Stimulated activated CD4-positive, alpha-beta T cell treated with anti-CD3 and anti-CD28 coated beads, TNF-alpha, amount 100 ng/mL, for 48 hours (primary cell): ENCODE measurements around the gene TBXAS1.
"Not testable (repeated sequence)": the region's sequence is repeated elsewhere in the genome, so short reads cannot be mapped to it uniquely, and the experiment has no call there.

Source experiments
- DNase-seq, 3 donors: peaks; one replicate each; pipeline ENCODE4 v3.0.0-alpha.2; 2020; ENCODE audit warnings: low read depth in 3 of 3

TBXAS1 gene

DNA sequence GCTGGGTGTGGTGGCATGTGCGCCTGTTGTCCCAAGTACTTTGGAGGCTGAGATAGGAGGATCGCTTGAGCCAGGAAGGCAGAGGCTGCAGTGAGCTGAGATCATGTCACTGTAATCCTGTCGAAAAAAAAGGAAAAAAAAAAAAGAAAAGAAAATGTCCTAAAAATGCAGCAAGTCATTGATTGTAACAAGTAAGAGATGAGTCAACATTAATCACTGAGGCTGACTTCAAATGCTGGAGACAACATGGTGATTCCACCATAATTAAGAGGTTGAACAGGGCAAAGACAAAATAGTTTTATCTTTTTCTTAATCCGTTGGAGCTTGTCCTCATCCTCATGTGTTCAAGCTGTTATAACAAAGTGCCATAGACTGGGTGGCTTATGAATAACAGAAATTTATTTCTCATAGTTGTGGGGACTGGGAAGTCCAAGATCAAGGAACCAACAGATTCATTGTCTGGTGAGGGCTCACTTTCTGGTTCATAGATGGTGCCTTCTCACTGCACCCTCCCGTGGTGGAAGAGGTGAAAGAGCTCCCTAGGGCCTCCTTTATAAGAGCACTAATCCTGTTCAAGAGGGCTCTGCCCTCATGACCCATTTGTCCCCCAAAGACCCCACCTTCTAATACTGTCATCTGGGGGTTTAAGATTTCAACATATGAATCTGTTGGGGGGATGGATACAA lies 60.3 kb downstream of the TBXAS1 start:
- no peak for DNase-seq

DNA sequence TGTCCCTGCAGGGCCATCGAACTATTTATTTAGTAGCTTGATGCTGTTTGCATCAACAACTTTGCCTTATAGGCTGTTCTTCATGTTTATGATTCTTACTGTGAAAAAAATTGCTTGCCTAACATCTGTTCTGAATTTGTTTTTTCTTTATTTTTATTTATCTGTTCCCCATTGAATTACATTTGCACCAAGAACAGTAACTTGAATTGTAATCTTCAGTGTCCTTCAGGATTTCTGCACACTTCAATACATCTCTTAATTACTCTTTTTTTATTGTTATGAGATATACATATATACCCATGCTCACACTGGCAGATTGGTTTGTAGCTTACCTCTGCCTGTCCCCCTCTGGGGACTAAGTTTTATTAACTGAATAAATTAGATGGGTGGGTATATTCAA lies 64.4 kb downstream of the TBXAS1 start:
- no peak for DNase-seq

GRCh38 chr7:139893999-139894398 lies 64.9 kb downstream of the TBXAS1 start:
- DNase-seq, result no peak

- no peak for DNase-seq
These were observed 66.2 kb downstream of the TBXAS1 start for GRCh38 chr7:139895141-139895829.

DNA sequence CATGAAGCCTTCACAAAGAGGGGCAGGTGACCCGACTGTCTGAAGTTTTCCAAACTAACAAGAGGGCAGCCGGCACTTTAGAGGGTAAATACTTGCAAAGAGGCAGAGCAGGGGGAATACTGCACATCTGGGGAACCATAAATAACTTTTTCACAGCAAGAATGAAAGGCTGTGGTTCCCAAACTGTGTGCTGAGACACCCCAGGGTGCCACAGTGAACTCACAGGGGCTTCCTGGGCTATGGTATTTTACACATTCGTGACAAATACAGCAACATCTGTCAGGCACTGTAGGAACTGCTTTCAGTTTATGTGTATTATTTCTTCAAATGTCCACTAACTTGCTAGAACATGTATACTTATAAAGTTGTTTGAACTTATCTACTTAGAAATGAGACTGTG lies 67.2 kb downstream of the TBXAS1 start:
- no peak for DNase-seq

GRCh38 chr7:139896831-139897230 lies 67.8 kb downstream of the TBXAS1 start:
- DNase-seq, result no peak

- no peak for DNase-seq
These were observed 68.5 kb downstream of the TBXAS1 start for GRCh38 chr7:139897422-139898090.

DNA sequence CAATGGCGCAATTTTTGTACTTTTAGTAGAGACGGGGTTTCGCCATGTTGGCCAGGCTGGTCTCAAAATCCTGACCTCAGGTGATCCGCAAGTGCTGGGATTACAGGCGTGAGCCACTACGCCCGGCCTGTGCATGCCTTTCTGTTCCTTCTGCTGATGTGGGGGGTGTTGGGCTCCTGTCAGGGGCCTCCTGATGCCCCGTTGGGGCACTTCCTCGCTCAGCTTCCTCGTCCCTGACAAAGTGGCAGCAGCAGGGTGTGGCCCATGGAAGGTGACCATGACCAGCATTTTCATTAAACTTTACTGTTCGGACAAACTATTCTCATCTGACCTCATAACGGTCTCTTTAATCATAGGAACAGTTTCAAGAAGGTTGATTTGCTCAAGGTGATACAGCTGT lies 69.4 kb downstream of the TBXAS1 start:
- DNase-seq, result no peak

- no peak for DNase-seq
These were observed 70.4 kb downstream of the TBXAS1 start for GRCh38 chr7:139899328-139899955.

- no peak for DNase-seq
These were observed 71.3 kb downstream of the TBXAS1 start for GRCh38 chr7:139900326-139900725.

- no peak for DNase-seq
These were observed 72.2 kb downstream of the TBXAS1 start for GRCh38 chr7:139901056-139901795.

- no peak for DNase-seq
These were observed 72.8 kb downstream of the TBXAS1 start for GRCh38 chr7:139901901-139902300.

DNA sequence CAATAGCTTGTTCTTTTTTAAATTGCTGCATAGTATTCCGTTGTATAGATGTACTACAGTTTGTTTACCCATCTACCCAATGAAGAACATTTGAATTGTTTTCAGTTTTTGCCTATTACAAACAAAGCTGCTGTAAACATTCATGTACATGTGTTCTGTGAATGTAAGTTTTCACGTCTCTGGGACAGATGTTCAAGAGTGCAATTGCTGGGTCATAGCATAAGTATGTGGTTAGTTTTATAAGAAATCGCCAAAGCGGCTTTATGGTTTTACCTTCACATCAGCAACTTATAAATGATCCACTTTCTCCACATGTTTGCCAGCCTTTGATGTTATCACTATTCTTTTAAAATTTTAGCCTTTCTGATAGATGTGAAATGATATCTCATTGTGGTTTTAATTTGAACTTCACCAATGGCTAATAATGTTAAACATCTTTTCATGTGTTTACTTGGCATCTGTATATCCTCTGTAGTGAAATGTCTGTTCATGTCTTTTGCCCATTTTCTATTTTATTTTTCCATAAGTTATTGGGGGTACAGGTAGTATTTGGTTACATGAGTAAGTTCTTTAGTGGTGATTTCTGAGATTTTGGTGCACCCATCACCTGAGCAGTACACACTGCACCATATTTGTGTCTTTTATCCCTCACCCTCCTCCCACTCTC lies 73.5 kb downstream of the TBXAS1 start:
- DNase-seq, result no peak

DNA sequence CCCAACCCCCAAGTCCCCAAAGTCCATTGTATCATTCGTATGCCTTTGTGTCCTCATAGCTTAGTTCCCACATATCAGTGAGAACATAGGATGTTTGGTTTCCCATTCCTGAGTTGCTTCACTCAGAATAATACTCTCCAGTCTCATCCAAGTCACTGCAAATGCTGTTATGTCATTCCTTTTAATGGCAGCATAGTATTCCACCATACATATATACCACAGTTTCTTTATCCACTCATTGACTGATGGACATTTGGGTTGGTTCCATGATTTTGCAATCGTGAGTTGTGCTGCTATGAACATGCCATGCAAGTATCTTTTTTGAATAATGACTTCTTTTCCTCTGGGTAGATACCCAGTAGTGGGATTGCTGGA lies 74.0 kb downstream of the TBXAS1 start:
- not testable (repeated sequence) for DNase-seq

GRCh38 chr7:139906879-139907278 lies 77.8 kb downstream of the TBXAS1 start:
- DNase-seq, result no peak

DNA sequence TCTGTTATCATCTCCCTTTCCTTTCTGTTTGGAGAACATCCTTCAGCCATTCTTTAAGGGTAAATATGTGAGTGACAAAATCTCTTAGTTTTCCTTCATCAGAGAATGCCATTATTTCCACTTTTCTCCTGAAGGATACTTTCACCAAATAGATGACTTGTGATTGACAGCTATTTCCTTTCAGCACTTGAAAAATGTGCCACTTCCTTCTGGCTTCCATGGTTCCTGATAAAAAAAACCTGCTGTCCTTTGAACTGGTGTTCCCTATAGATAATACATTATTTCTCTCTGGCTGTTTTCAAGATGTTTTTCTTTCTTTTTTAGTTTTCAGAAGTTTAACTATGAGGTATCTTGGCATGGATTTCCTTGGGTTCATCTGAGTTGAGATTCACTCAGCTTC lies 79.7 kb downstream of the TBXAS1 start:
- DNase-seq, result no peak

- DNase-seq, result no peak
These were observed 80.5 kb downstream of the TBXAS1 start for GRCh38 chr7:139909379-139910050.

- no peak for DNase-seq
These were observed 84.2 kb downstream of the TBXAS1 start for GRCh38 chr7:139913021-139913844.

- DNase-seq, result no peak
These were observed 84.7 kb downstream of the TBXAS1 start for GRCh38 chr7:139913845-139914135.
